Measurements from ENCODE around the gene ACTL10.

ACTL10 gene

DNA sequence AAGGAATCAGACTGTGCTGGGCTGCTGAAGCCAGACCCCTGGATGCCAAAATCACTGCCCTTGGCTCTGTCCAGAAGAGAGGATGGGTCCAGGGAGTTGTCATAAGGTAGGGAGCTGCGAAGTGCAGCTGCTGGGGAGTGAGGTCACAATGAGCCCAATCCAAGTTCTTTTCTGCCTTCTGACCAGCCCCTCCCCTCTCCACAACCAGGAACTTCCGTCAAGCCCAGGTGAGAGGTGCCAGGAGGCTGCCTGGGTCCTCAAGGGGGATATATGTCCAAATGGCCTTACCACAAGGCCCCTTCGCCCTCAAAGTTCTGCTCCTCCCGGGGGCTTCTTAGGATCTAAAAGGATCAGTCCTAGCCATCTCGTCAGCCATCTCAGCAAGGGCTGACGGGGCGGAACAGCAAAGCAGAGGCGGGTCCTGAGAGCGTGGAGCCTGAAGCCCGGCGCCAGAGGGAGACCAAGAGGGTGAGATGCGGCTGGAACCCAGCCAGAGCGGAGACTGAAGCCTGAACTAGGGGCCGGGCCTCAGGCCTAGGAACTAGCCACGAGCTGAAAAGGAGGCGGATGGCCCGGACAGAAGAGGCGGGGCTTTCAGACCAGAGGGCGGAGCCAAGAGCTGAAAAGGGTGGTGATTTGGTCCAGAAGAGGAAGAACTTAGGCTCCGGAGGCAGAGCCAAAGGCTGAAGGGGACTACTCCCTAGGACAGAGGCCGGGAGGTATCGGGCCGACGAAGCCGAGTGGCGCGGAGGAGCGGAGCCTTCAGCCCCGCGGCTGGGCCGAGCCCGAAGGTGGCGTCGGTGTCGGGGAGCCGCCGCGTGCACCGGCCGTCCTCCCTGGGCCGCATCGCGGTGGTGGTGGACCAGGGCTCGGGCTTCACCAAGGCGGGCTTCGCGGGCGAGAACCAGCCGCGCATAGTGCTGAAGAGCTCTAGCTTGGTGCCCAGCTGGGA is at the start of gene ACTL10:
Gene ACTL10, plus strand, starts transcription at position 651 of the 952 bp plus-strand sequence. CDS start 555 bp downstream, outside the sequence.
- TF ChIP-seq, protein P1, sequence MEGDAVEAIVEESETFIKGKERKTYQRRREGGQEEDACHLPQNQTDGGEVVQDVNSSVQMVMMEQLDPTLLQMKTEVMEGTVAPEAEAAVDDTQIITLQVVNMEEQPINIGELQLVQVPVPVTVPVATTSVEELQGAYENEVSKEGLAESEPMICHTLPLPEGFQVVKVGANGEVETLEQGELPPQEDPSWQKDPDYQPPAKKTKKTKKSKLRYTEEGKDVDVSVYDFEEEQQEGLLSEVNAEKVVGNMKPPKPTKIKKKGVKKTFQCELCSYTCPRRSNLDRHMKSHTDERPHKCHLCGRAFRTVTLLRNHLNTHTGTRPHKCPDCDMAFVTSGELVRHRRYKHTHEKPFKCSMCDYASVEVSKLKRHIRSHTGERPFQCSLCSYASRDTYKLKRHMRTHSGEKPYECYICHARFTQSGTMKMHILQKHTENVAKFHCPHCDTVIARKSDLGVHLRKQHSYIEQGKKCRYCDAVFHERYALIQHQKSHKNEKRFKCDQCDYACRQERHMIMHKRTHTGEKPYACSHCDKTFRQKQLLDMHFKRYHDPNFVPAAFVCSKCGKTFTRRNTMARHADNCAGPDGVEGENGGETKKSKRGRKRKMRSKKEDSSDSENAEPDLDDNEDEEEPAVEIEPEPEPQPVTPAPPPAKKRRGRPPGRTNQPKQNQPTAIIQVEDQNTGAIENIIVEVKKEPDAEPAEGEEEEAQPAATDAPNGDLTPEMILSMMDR (IDR thresholded peaks at IDR 0.05; ENCODE audit: control insufficient read depth, insufficient read depth, low read depth, low read length, missing control alignments): peak; percentile 51
- DNase-seq (ENCODE audit: low read depth): peak; percentile 91
- H3K4me3 ChIP-seq (ENCODE audit: control insufficient read depth, low read depth, low read length): peak within 1 kb of the TSS; percentile 43

DNA sequence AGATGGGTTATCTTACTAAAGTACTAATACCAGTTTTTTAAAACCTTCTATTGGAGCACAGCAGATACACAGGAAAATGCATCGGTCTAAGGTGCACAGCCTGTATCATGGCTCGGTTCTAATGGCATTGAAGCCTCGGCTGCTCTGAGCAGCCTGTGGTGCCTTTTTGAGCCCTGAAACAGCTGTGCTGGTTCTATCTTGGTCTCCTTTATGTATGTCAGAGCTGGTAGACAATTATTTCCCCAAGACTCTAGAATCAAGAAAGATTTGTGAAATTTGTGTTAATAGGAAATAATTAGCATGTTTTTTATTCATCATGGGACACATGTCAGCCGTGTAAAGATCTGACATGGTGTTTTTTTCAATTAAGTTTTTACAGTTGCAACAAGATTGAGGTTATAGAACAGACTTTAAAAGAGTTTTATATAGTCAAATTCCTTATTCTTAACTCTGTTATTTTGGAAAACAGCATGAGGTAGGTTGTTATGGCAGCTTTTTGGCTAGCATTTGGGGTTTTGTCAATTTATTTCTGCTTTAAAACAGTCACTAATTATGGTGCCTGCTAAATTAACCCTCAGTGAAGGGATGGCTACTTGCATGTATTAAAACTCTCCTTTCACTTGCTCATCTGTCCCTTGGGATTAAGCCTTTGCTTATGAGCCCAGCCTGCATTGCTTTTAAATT is 44.9 kb upstream of the ACTL10 start:
- no peak for DNase-seq (ENCODE audit: low read depth)
- no peak overlapping the region for H3K4me3 ChIP-seq (ENCODE audit: control insufficient read depth, low read depth, low read length)
- TF ChIP-seq, protein P1 (IDR thresholded peaks at IDR 0.05; ENCODE audit: control insufficient read depth, insufficient read depth, low read depth, low read length, missing control alignments): no peak

DNA sequence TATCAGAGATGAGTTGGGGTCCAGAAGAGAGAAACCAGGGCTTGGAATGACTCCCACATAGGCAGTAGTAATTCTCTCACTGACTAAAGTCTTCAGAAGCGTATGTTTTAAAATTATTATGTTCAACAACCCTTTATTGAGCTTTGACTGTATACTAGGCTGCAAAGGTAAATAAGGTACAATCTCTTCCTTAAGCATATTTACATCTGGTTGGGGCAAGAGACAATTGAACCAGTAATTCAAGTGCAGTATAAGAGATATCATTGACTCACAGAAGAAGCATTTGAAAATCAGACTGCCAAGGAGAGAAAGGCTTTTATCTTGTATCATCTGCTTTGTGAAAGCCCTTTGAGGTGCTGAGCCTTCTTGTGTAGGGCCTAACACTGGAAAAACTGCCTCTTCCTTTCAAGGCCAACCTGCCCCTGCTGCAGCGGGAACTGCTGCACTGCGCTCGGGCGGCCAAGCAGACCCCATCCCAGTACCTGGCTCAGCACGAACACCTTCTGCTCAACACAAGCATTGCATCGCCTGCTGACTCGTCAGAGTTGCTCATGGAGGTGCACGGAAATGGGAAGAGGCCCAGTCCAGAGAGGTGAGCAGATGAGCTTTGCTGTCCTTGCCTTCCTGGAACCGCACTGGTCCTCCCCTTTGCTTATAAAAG is 43.9 kb upstream of the ACTL10 start:
- no peak overlapping the region for H3K4me3 ChIP-seq (ENCODE audit: control insufficient read depth, low read depth, low read length)
- TF ChIP-seq, protein P1 (IDR thresholded peaks at IDR 0.05; ENCODE audit: control insufficient read depth, insufficient read depth, low read depth, low read length, missing control alignments): no peak
- no peak for DNase-seq (ENCODE audit: low read depth)

DNA sequence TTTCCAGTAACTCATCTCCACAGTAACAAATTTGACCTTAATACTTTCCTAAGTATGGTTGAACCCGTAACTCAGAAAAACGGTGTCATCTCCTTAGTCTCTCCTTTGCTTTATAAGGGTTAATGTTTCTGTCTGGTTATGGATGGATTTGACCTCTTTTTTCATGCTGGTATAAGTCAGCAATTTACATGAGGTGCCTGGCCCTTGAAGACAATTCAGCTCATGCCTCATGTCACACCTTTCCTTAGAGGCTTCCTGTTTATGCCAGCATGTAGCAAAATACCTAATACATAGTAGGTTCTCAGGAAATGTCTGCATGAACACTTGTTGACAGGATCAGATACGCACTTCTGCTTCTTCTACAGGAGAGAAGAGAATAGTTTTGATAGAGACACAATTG is 42.3 kb upstream of the ACTL10 start:
- TF ChIP-seq, protein P1 (IDR thresholded peaks at IDR 0.05; ENCODE audit: control insufficient read depth, insufficient read depth, low read depth, low read length, missing control alignments): no peak
- no peak for DNase-seq (ENCODE audit: low read depth)
- no peak overlapping the region for H3K4me3 ChIP-seq (ENCODE audit: control insufficient read depth, low read depth, low read length)

DNA sequence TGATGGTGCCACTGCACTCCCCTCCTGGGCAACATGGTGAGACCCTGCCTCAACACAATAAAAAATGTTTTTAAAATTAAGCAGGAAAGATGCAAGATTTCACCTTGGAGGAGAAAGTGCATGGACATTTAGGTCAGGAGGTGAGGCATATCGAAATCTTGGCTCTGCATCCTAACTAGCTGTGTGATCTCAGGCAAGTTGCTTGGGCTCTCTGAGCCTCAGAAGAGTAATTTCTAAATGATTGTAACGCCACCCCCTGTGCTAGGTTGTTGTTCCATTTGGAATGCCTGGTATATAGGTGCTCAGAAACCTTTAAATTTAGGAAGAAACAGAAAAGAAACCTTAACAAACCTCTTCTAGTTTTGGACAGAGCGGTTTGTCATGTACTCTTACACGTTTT is 40.6 kb upstream of the ACTL10 start:
- no peak for DNase-seq (ENCODE audit: low read depth)
- TF ChIP-seq, protein P1 (IDR thresholded peaks at IDR 0.05; ENCODE audit: control insufficient read depth, insufficient read depth, low read depth, low read length, missing control alignments): no peak
- no peak overlapping the region for H3K4me3 ChIP-seq (ENCODE audit: control insufficient read depth, low read depth, low read length)

DNA sequence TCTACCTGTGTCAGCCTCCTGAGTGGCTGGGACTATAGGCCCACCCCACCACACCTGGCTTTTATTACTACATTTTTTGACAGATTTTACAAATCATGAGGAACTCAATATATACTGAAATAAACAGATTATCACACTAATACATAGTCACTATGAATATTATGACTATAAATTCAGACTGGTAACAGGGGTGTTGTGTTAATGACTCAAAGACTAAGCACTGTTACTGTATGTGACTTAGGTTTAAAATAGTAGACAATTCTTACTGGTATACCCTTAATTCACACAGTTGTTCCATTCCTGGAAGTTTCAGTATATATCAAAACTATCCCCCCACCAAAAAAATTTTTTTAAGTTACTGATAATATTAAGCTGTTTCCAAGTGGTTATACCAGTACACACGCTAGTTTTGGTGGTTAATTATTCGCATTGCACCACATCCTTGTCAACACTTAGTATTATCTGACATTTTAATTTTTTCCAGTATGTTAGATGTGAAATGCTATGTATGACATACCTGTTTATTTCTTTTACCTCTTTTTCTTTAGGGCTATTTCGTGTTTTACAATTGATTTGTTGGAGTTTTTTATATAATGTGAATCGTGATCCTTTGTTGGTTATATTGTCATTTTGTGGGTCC is 39.0 kb upstream of the ACTL10 start:
- no peak for DNase-seq (ENCODE audit: low read depth)
- no peak overlapping the region for H3K4me3 ChIP-seq (ENCODE audit: control insufficient read depth, low read depth, low read length)

More for the DNA sequence above, 39.0 kb upstream of the ACTL10 start:
- TF ChIP-seq, protein P1 (IDR thresholded peaks at IDR 0.05; ENCODE audit: control insufficient read depth, insufficient read depth, low read depth, low read length, missing control alignments): no peak
